HG02623 (cell line): ENCODE results near the gene MKX.
A peak's percentile ranks its signal among the peaks of the same experiment; 100 is the strongest.

Experiments
- ATAC-seq: cut with Tn5 transposase; IDR thresholded peaks from one replicate; pipeline ENCODE4 v1.9.1; 2021; ENCODE audit warnings: moderate library complexity; ENCODE audit not compliant: unreplicated experiment

MKX gene

DNA sequence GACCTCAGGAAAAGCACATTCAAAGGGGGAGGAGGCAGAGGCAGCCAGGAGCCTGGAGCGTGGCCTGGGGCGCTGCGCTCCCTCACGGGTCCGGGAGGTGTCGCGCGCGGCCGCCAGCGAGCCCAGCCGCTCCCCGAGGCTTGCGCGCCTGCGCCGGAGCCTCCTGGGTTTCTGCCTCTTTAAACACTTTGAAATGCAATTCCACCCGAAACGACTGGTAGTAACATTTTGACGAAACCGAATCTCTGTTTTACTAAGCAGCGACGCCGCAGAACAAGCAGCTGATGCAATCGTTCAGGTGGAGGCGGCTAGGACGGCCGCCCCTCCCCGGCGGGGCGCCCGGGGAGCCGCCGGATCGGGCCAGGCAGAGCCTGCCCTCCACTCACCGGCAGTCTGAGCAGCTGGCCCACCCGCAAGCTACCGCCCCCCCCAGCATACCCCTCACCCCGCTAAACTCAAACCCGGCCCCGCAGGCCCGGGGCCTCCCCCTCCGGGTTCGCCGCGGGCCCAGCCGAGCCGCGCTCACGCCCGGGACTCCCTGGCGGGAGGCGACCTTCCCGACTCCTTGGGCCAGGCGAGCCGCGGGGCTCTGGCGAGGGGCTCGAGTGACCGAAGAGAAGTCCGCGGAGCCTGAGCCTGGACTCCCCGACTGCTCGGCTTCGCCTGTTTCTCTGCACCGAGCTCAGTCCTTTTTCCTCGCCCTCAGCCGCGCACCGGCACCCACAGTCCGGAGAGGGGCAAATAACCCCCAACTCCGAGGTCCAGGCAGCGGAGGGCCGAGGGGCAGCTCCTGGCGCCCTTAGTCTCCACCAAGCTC, 3.2 kb downstream of the MKX start:
- ATAC-seq, result peak; percentile 92

DNA sequence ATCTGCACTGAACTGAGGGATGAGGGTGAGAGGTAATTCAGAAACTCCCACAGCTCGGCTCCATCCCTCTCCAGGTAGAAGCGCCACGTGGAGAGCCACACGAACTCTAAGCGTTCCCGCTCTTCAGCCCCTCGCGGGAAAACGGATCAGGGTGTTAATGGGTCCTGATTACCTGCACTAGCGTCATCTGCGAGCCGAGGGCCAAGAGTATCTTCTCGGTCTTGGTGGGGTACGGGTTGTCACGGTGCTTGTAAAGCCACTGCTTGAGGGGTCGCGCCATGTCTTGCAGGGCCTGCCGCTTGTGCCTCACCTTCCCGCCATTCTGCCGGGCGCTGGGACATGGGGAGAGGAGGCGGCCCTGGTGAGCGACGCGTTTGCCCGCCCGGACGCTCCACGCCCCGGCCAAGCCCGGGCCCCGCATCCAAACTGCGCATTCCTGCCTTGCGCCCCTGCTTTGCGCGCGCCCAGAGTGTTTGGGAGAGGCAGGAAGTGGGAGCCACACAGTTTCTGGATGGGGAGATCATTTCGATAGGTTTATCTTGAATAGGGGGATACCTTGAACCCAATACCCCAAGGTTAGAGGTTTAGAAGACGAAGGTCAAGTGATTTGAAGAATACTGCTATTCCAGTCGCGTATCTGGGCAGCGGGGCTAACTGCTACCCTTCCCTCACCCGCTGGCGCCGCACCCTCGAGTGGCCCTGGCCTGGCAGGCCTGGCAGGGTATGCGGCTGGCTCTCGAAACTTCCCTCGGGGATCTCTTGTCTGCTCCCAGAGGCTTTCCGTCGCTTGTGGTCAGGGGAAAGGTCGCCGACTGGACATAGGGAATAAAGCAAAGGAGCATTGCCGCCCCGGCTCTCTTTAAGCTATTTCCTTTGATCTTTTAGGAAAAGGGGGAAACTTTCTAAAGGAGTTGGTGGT, 4.2 kb downstream of the MKX start:
- no peak for ATAC-seq

DNA sequence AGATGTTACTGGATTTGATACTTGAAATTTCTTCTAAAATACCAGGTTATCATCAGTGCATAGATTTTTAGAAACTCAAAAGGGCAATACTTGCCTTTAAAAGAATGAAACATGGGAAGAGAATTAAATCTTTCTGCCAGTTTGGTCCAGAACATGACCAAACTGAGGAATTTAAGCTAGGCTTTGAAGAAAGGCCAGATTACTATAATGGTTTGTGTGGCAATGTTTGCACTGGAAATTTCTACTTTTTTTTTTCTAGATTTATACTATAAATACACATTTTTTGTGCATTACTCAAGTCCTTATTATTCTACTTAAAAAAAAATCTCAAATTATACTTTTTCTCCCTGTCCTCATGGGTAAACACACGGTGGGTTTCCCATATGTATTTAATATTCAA, 9.2 kb downstream of the MKX start:
- no peak for ATAC-seq

DNA sequence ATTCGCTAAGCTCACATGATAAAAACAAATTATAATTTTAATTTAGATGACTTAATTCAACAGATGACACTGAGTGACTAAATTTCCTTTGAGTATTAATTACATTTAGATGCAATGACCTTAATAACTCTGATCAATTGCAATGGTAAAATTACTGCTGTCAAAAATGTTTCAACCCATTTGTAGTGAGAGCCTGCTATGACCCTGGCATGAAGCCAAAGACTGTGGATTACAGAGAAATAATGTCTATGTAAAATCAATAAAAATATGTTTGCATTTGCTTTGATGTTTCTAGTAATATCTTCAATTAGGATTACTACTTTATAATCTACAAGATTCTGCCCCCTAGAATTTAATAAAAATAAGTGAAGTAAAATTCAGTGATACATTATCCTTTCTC, 15.6 kb downstream of the MKX start:
- ATAC-seq, result no peak

DNA sequence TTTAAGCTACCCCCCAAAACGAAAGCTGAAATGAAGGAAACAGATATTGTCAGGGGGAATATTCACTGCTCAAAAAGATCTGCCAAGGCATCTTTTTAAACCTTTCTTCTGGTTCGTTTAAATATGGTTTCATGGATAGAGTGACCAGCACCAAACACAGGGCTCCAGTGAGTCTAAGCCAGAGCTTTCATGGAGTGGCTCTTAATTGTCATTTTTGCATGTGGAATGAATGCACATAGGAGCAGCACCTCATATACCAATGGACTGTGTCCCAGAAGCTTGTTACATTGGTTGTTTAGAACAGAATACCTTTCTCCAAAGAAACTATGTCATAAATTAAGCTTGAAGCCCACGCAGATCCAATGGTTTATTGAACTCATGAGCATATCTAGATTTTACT, 17.3 kb downstream of the MKX start:
- no peak for ATAC-seq

DNA sequence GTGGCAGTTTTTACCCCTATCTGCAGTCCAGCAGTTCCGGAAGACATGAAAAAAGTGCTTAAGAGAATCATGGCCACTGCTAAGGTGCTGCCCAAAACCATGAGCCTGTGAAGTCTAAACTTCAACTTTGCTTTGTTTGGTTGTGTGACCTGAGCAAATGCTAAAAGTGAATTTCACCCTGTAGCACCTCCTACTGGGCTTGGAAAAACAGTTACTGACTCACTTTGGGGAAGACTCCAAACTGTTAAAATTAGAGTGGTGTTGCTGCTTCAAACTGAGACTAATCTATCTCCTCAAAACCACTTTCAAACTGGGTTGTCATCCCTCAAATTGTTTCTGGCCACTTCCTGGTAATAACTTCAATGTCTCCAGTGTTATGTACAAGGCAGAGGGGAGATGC, 21.3 kb downstream of the MKX start:
- ATAC-seq, result no peak

DNA sequence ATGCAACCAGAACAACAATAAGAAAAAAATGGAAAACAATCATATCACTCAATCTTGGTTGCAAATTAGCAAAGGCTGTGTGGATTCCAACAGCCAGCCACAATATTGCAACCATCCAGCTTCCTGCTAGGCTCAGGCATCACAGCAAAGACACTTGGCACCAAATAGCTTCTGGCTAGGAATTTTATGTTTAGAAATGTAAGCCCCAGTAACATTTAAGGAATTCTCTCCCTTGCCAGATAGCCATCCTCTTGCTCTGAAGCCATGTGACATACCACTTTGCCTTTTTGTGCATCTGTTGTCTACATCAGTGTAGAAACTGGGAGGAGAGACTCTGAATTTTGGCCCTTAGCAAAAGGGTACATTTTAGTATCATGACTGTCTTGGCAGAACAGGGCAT, 22.2 kb downstream of the MKX start:
- no peak for ATAC-seq

DNA sequence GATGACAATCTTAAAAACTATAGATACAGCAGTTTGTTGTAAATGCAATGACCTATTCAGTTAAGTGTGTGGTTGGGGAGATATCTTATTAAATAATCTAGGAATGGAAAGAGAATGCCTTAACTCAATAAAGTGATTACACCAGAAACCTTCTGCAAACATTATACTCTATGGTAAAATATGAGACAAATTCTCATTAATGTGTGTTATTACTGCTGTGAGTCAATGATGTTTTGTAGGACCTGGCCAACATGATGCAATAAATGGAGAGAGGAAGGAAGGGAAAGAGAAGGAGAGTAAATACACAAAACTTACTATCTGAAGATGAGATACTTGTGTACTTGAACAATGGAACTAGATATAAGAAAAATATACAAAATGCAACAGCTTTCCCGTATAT, 25.1 kb downstream of the MKX start:
- ATAC-seq, result no peak

DNA sequence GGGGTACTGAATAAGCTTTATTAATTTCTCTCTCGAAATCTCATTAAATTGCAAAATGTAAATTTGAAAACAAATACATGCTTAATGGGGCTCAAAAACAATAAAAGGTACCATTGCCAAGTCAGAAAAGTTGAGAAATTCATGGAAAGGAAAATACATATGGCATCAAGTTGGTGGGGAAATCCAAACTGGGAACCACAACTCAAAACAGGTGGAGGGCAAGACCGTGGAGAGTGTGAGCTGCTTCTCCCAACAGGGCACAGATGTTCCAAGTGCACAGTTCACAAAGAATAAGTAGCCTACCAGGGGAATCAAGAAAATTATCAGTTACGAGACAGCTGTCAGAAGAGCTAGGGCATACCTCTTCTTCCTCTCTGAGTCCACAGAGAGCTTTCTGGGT, 26.6 kb downstream of the MKX start:
- ATAC-seq, result no peak

DNA sequence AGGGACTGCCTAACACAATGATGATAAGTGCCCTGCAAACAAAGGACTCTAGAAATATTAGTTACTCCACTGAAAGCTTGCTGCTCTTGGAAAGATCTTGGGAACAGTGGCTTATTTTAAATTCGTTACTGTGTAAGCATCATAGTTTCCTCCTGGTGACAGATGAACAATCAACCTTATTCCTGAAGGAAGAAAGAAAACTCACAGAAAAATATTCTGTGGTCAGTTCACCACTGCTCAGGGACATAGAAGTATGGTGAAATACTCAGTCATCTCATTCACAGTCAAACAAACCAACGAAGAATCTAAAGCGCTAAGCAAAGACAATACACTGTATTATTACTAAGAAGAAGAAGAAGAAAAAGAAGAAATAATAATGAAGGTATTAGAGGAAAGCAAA, 27.8 kb downstream of the MKX start:
- no peak for ATAC-seq

DNA sequence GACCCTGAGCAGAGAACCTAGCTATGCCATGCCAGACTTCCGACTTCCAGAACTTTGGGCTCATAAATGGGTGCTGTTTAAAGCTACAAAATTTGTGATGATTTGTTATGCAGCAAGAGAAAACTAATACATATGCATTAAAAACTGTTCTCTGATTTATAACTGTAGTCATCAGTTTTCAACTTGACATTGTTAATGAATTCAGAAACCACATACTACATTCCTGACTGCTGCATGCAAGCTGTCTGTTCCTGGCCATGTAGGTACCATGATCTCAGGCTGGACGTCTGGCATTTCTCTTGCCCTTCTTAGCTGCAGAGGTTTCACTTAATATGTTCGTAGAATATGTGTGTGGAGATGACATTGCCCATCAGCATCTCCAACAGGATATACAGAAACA, 28.4 kb downstream of the MKX start:
- no peak for ATAC-seq

DNA sequence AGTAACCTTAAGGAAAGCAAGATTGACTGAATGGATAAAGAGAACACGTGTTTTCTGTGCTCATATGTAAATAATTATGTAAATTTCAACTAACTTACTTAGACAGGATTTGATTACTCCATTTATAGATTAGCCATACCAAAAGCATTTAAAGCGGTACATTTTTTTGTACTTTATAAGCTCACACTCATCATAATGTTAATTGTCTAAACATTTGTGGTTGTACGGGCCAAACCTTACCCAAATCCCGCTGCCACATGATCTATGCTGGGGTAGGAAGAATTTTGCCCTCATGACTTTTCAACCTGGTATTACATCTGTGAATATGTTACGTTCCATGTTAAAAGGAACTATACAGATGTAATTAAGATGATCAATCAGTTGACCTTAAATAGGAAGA, 29.1 kb downstream of the MKX start:
- no peak for ATAC-seq

DNA sequence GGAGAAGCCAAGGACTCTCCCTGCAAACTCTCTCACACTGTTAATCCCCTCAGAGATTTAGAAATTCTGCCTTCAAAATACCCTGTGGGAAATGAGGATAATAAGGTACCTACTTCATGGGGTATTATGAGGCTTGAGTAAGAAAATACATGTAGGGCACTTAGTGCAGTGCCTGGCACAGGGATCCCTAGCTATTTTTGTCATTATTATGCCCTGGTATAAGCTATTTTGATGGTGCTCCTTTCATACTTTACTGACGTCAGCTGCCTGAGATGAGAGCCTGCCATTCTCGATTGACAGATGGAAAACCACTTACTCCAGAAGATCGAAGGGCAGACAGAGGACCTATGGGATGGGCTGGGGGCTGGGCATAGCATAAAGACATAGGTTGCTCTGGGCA, 30.1 kb downstream of the MKX start:
- ATAC-seq, result no peak

DNA sequence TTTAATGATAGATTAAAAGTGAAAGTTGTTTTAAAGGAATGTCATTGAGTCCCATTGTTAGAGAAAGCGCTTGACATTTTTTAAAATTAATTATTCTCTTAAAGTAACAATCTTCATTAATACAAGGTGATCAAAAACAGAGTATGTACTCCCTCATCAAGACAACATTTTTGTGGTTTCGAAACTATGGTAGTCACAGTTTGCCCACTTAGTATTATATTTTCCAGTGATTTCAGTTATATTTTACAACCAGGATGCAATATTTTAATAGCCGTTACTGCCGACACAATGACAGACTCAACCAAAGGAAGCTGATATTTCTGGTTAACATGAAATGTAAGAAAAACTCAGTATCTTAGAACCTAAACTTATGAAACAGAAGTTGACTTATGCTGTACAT, 31.3 kb downstream of the MKX start:
- ATAC-seq, result no peak

DNA sequence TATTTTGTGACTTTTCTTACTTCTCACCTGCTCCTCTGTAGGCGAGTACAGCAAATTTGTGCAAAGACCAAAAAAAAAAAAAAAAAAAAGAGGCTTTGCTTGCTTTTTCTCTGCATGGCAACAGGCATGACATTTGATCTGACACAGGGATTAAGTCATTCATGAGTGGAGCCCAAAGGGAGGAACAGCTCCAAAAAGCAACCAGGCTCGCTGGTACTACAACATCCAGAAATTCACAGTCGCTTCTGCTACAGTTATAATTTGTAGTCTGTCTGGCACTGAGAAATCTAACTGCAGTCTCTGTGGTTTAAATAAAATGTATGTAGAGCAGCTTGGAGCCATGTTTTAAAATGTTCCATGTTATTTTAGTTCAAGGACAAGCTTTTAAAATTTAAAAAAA, 31.7 kb downstream of the MKX start:
- ATAC-seq, result no peak

DNA sequence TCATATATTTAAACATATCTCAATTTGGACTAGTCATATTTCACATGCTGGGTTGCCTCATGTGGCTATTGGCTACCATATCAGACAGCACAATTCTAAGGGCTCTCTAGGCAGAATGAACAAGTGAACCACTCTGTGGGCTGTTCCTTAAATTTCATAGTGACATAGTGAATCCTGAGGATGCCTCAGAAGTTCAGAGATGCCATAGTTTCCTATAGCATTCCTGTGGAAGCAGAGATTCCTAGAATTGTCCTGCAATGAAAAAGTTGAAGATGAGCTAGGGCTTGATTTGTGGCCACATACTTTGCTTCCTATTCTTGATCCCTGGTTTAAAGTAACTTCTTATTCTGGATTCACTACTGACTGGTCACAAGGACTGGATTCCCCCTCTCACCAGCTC, 35.6 kb downstream of the MKX start:
- no peak for ATAC-seq

DNA sequence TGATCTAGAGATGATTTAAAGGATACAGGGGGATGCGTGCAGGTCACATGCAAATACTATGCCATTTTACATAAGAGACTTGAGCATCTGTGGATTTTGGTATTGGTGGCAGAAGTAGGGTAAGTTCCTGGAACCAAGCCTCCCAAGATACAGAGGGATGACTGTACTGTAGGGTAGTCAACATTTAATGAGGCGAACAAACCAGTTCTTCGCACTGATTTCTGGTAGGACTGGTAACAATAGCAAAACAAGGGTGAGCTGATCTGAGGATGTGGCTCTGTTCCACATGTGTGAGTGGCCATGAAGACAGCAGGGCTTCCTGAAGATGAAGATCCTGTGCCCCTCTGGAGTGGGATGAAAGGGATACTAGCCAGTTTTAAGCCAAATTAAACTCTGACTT, 36.3 kb downstream of the MKX start:
- ATAC-seq, result no peak

DNA sequence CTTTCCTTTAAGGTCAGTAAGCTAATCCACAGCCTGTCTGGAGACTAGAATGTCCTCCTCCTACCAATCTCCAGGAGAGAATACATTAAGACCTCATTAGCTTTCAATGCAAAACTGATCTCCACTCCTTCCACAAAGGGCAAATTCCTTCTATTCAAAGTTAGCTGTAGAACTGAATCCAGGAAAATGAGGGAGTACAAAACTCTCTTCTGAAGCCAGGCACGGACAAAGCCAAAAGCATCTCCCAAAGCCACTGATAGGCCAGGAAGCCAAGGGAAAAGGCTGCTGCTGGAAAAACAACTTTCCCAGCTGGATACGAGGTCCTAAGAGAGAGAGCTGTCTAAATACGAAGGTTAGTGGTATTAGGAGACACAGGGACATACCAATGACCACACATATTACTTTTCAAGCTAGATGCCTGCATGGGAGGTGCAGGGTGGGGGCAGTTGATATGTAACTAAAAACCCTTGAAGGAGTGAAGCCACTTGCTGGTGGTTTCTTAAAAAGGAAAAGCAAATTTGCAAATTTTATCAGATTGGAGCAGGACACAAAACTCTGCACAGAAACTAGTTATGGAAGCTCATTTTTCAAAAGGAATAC, 43.6 kb downstream of the MKX start:
- ATAC-seq, result no peak

DNA sequence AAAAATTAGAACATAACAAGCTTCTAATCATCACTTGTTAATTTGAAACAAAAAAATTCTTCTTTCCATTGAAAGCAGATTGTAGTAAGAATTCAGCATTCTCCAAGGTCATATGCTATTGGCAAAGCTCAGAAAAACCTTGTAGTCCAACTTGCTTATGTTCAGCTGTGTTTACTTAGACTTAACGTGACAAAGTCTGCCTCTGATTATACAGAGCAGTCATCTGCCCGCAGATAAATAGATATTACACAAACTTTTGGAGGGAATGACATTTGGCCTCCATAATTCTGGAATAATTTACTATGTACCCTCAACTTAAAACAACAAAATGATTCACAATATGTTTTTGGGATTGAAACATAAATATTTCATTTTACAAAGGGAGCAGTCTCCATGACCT, 45.8 kb downstream of the MKX start:
- no peak for ATAC-seq

DNA sequence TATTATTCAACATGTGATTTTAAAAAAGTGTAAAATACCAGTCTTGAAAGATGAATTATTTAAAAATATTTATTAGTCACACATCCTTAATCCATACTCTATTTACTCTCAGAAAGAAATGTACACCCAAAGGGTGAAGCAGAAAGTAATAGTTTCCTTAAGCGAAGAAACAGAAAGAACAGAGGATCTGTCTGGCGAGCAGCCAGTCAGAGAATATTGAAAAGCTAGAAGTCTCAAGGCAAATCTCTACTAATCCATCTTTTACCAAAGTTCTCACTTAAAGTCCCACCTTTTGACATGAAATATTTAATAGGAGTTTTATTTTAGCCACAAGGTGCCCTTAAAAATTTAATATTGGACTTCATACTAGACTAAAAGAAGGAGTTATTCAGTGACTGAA, 46.7 kb downstream of the MKX start:
- ATAC-seq, result no peak

DNA sequence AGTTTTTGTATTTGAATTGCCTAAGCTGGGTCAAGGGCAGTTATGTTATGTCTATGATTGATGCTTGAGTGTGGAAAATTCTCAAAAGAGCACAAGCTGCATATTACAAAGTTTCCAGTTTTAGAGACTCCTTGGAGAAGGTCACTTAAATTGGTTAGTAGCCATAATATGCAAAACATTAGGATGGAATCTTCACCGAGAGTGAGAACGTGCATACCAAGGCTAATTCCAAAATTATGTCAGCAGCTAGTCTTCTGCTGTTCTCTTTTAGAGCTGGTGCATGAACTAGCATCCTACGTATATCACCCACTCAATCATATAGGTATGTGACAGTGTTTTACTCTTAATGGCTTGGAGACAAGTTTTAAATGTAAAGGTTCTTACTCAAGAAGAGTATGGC, 49.2 kb downstream of the MKX start:
- no peak for ATAC-seq

DNA sequence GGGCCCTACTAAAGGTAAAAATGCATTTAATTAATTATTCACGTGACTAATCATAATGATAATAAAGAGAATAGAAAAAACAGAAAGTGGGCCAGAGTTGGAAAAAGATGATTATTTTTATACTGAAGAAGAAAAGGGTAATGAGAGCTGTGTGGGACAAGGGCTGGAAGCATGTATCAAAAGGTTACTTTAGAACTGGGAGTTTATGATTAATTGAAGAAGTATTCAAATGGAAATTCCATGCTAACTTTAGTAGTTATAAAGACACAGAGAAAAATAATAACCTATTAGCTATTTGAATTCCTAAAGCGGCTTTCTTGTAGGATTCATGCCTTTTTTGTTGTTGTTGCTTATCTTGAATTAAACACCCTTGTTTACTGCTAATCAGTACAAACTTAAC, 49.9 kb downstream of the MKX start:
- ATAC-seq, result no peak
